Measurements from ENCODE around the gene KIAA1217.

KIAA1217 gene

DNA sequence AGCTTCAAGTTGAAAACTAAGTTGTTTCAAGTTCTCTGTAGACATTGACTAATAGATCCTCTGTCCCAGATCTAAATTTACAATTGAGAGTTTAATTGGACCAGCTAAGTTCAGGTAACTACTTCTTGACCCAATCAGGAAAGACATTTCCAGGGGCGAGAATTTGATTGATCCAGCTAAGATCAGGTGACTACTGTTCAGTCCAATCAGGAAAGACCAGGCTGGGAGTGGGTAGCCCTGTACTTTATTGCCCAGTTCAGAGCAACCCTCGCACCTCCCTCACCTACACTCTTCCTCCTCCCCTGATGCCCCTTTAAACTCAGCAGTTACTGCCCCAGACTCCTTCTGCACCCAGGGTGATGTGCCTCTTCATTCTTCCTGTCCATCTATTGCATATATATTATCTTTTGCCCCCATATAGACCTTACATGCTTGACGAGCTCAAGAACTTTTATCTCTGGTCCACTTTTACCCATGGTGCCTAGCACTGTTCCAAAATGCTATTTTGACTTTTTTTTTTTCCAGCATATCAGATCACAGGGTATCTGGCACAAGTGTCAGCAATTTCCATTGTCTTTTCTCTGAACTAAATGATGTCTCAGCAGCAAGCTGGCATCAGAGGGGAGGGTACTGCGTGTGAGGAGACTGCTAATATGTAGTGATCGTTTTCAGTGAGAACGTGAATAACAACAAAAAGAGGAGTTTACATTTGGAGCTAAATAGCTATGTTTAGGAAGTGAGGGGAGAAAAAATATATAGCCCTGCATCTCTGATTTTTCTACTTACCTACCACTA, 169.4 kb downstream of the KIAA1217 start:
- DNase-seq = no peak

- DNase-seq = no peak
Observed at GRCh38 chr10:24381235-24382010, 172.5 kb downstream of the KIAA1217 start.

DNA sequence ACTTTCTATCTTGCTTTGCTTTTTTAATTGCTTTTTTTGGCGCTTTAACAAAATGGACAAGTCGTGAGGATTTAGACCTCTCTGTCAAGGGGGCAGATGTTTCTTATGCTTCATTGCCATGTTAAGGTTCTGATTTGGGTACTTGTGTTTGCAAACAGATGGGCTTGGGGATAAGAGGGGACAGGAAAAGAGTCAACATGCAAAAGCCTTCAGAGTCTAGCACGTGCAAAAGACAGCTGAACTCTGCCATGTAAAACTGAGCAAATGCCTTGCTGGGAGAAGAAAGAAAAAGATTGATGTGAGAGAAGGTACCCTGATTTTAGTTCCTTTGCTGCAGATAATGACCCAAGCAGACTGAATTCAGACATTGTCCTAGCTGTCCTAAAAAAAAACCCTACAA, 173.1 kb downstream of the KIAA1217 start:
- no peak for DNase-seq

DNA sequence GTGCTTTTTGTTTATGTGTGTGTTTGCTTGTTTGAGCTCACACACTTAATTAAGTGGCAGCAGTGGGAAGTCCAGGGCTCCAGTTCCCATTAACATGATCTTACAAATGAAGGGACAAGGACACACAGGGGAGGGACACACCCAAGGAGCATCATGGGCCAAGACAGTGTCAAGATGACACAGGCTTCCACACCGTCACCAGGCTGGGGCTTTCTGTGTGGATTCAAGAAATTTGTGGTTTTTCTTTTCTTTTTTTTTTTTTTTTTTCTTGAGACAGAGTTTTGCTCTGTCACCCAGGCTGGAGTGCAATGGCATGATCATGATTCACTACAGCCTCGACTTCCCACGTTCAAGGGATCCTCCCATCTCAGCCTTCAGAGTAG, 173.6 kb downstream of the KIAA1217 start:
- DNase-seq = no peak

- no peak for DNase-seq
Observed at GRCh38 chr10:24382979-24383663, 174.2 kb downstream of the KIAA1217 start.

GRCh38 chr10:24383681-24384106, 174.8 kb downstream of the KIAA1217 start:
- peak; percentile 4 to 23 for DNase-seq

DNA sequence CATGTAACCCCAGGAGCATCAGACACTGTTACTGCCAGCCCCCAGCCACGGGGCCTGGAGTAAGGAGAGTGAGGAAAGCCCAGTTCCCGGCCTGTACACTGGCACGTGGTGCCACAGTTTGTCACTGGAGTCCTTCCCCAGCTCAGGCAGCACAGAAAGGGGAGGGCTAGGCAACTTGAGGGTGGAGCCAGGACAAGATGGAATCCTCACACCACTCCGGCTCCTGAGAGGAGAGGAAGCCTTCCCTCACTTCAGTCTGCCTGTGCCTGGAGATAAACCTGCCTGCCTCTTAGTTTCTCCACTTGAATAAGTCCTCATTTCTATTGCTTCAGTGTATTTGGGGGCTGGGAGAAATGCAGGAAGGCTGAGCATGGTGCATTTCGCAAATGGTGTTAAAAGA, 176.0 kb downstream of the KIAA1217 start:
- no peak for DNase-seq

DNA sequence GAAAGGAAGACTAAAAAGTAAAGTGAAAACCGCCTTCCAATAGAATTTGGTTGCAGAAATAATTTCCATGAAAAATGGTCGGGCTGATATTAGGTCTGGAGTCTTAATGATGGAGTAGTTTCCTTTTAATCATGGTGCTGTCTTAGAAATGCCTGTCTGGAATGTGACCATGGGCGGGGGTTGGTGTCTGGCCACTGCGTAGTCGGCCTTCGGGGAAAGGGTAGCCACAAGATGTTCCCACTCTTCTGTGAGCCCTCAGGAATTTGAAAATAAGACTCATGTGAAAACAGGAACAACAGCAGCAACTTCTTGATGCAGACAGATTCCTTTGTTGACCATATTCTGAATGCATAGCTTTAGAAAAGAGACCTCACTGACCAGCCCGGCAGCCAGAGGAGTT, 176.8 kb downstream of the KIAA1217 start:
- DNase-seq = no peak

GRCh38 chr10:24390146-24390700, 181.3 kb downstream of the KIAA1217 start:
- no peak for DNase-seq

- DNase-seq = no peak
Observed at GRCh38 chr10:24390746-24391145, 181.8 kb downstream of the KIAA1217 start.

DNA sequence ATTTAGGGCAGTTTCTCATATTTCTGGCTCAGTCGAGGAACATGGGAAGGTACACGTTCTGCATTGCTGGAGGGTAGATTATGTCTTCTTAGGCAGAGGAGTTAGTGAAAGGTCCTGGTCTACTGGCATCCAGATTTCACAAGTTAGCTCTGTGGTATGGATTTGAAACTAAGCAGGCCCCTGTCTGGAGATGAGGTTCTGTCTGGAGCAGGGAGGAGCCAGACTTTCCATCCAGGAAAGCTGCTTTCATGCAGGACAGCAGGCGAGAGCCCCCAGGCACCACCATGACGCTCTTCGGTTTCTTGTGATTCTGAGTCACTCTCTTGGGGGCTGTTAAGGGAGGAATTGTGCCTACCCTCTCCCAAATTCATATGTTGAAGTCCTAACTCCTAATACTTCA, 184.3 kb downstream of the KIAA1217 start:
- no peak for DNase-seq

- DNase-seq = no peak
Observed at GRCh38 chr10:24394461-24395190, 185.7 kb downstream of the KIAA1217 start.

GRCh38 chr10:24396396-24396795, 187.5 kb downstream of the KIAA1217 start:
- no peak for DNase-seq

GRCh38 chr10:24397662-24398061, 188.7 kb downstream of the KIAA1217 start:
- no peak for DNase-seq

- DNase-seq = no peak
Observed at GRCh38 chr10:24404567-24404966, 195.6 kb downstream of the KIAA1217 start.

DNA sequence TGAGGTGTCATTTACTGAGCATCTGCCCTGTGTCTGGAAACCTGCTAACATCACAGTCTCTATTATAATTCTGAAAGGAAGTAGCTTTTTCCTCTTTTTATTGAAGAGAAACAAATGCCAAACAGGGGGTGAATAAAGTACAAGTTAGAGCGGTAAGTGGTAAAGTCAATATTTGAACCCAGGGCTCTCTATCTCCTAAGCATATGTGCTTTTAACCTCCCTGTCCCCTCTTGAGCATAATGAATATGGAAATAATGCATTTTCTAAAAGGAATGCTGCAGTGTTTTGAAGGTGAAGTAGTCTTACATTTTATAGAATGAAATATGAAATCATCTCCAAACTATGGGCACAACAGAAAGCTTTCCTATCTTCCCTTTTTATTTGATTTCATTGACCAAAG, 196.7 kb downstream of the KIAA1217 start:
- no peak for DNase-seq

GRCh38 chr10:24406809-24407483, 198.0 kb downstream of the KIAA1217 start:
- DNase-seq = no peak

DNA sequence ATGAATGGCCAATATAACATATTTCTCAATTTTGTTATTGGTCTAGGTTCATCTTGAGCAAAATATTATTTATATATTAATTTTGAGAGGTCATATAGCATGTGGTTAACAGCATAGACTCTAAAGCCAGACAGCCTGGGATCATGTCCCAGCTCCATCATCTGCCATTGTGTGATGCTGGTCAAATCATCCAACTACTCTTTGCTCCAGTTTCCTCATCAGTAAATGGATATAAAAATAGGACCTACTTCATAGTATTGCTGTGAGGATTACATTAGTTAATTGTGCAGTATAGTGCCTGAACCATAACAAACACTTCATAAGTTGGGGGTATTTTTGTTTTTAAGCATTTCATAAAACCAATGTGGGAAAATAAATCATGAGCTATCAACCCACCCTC, 199.0 kb downstream of the KIAA1217 start:
- DNase-seq = no peak

DNA sequence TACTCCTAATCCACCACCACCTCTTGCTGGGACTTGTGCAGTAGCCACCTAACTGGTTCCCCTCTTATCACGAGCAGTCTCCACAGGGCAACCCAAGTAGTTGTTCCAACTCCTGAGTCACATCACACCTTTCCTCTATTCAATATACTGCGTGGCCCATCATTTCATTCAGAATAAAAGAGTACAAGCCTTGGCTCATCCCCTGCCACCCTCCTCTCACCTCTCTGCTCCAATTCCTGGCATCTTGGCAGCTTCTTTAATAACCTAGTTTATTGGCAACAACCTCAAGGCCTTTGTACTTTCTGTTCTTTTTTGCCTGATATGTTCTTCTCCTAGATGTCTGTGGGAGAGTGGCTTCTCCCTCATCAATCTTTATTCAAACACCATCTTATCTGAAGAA, 199.4 kb downstream of the KIAA1217 start:
- no peak for DNase-seq

- DNase-seq = no peak
Observed at GRCh38 chr10:24414597-24414996, 205.7 kb downstream of the KIAA1217 start.

- DNase-seq = no peak
Observed at GRCh38 chr10:24415455-24416125, 206.7 kb downstream of the KIAA1217 start.

Data from inflammatory macrophage treated with lipopolysaccharide for 1 hour (primary cell).